Smooth muscle cell (in vitro differentiated cells): ENCODE measurements around the gene HOXD13. TPM values are rescaled to one million over a fixed set of nuclear protein-coding genes. Genes with fewer than 3 reads are reported as not detected.
A peak's percentile ranks its signal among the peaks of the same experiment; 100 is the strongest.

ENCODE experiments used
- DNase-seq: peaks from one replicate; lab custom pipeline; 2025; ENCODE audit not compliant: unreplicated experiment; lab: John Stamatoyannopoulos, UW
- H2AFZ ChIP-seq: fragments of 200-600 bp; sonication (generic); 2 replicates; pipeline ENCODE4 v1.6.0; 2016; ENCODE audit warnings: antibody characterized with exemption, low read depth, mild to moderate bottlenecking
- H3F3A ChIP-seq: fragments of 200-600 bp; sonication (generic); 2 replicates; pipeline ENCODE4 v1.6.0; 2017; ENCODE audit warnings: antibody characterized with exemption, low read depth
- H3K27ac ChIP-seq: fragments of 200-600 bp; sonication (generic); 2 replicates; pipeline ENCODE4 v1.5.1; 2016; ENCODE audit warnings: low read depth, mild to moderate bottlenecking
- H3K27me3 ChIP-seq: fragments of 200-600 bp; sonication (generic); 2 replicates; pipeline ENCODE4 v1.6.1; 2016; ENCODE audit warnings: low read depth, mild to moderate bottlenecking
- H3K36me3 ChIP-seq: fragments of 200-600 bp; sonication (generic); 2 replicates; pipeline ENCODE4 v1.5.1; 2016; ENCODE audit warnings: low read depth
- H3K4me1 ChIP-seq: fragments of 200-600 bp; sonication (generic); 2 replicates; pipeline ENCODE4 v1.5.1; 2016; ENCODE audit warnings: low read depth
- H3K4me2 ChIP-seq: fragments of 200-600 bp; sonication (generic); 2 replicates; pipeline ENCODE4 v1.6.0; 2016; ENCODE audit warnings: mild to moderate bottlenecking
- H3K4me3 ChIP-seq: fragments of 200-600 bp; sonication (generic); 2 replicates; pipeline ENCODE4 v1.5.1; 2016; ENCODE audit warnings: mild to moderate bottlenecking
- H3K79me2 ChIP-seq: fragments of 200-600 bp; sonication (generic); 2 replicates; pipeline ENCODE4 v1.6.0; 2016; ENCODE audit warnings: low read depth, mild to moderate bottlenecking
- H3K9ac ChIP-seq: fragments of 200-600 bp; sonication (generic); 2 replicates; pipeline ENCODE4 v1.6.0; 2016; ENCODE audit warnings: low read depth
- H3K9me3 ChIP-seq: fragments of 200-600 bp; sonication (generic); replicated peaks from 2 replicates; pipeline ENCODE4 v1.5.1; 2016; ENCODE audit warnings: low read depth
- H4K20me1 ChIP-seq: fragments of 200-600 bp; sonication (generic); 2 replicates; pipeline ENCODE4 v1.6.0; 2016; ENCODE audit warnings: low read depth
- WGBS: methylation state at CpG from one replicate; pipeline ENCODE4 v1.1.7; 2016; ENCODE audit warnings: low lambda C conversion rate; 5-methylcytosine and 5-hydroxymethylcytosine counted together
- polyA plus RNA-seq: library from polyadenylated mRNA; unstranded; fragments of >200 nt; fragmentation: Nextera tagmentation; extraction: Ambion mirVana; gene quantifications from 2 replicates; pipeline ENCODE4 v1.2.1, GENCODE V29; 2016
- total RNA-seq: library from RNA; depleted of rRNA; stranded (reverse); fragments of >200 nt; gene quantifications from 2 replicates; pipeline ENCODE4 v1.2.3, GENCODE V29; 2014
- TF ChIP-seq, protein P1 (sequence below): fragments of 200-600 bp; sonication (generic); IDR thresholded peaks from 2 replicates; pipeline ENCODE4 v1.5.1; 2017; ENCODE audit warnings: borderline replicate concordance, mild to moderate bottlenecking, antibody characterized with exemption; ENCODE audit not compliant: insufficient read depth, poor library complexity, severe bottlenecking

The HOXD13 gene
- total and polyA plus RNA-seq, 2 experiments from 2014 or later: 0.31 to 1.9 TPM

DNA sequence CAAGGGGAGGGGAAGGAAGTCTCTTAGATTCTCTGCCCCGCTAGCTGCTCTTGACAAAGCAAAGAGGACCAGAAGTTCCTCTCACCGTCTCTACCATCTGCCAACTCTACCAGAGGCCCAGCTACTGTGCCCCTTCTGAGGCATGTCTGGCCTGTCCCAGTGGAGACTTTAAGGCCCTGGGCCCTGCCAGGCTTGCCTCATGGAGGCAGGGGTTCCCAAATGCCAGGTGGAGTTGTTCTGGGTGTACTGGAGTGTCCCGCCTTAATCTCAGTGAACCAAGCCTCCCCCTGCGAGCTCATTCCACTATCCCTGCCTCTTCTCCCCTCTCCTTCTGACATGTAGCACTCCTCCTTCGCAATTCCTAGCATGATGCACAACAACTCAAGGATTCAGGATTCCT is 9.3 kb downstream of the HOXD13 start:
- Histone ChIP-seq H2AFZ (no peak overlapping the region), H3K27me3 (peaks cover 96% of the 10 kb centered on the region), H3K27ac (no peak overlapping the region), H4K20me1 (peaks cover 2% of the 10 kb centered on the region), H3K4me1 (no peaks in the 10 kb centered on the region), H3F3A (peaks cover 3% of the 10 kb centered on the region), H3K9me3 (no peaks in the 10 kb centered on the region), H3K4me3 (peak overlapping the region; percentile 58), H3K4me2 (no peak overlapping the region), H3K9ac (no peak overlapping the region), H3K36me3 (no peaks in the 10 kb centered on the region), H3K79me2 (peaks cover 11% of the 10 kb centered on the region)
- no peak for DNase-seq
- TF ChIP-seq, protein P1, sequence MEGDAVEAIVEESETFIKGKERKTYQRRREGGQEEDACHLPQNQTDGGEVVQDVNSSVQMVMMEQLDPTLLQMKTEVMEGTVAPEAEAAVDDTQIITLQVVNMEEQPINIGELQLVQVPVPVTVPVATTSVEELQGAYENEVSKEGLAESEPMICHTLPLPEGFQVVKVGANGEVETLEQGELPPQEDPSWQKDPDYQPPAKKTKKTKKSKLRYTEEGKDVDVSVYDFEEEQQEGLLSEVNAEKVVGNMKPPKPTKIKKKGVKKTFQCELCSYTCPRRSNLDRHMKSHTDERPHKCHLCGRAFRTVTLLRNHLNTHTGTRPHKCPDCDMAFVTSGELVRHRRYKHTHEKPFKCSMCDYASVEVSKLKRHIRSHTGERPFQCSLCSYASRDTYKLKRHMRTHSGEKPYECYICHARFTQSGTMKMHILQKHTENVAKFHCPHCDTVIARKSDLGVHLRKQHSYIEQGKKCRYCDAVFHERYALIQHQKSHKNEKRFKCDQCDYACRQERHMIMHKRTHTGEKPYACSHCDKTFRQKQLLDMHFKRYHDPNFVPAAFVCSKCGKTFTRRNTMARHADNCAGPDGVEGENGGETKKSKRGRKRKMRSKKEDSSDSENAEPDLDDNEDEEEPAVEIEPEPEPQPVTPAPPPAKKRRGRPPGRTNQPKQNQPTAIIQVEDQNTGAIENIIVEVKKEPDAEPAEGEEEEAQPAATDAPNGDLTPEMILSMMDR: no peak
- WGBS: 82% methylated on average over 5 of the region's 5 CpGs

GRCh38 chr2:176102309-176102866 is 9.9 kb downstream of the HOXD13 start:
- peaks cover 95% of the 10 kb centered on the region for H3K27me3 ChIP-seq

DNA sequence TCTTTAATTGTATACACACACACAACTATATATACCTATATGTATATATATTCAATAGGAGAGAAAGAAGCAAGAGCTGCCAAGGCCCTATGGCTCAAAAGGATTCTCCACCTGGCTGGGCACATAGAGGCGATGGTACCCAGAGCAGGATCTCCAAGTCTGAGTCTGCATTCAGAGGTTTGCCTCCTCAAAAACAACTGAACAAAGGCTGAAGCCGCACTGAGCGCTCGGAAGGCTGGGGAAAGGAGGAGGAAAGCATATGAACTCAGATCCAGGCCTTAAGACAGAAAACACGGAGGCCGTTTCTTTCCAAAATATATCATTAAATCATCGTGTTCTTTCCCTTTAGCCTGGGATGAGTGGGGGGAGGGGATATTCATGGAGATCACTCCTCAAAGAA is 10.7 kb downstream of the HOXD13 start:
- TF ChIP-seq, protein P1: no peak
- H3K4me3 ChIP-seq: peak overlapping the region; percentile 57
- no peak overlapping the region for H2AFZ ChIP-seq
- H3K4me1 ChIP-seq: no peaks in the 10 kb centered on the region
- DNase-seq: no peak
- peaks cover 13% of the 10 kb centered on the region for H4K20me1 ChIP-seq
- WGBS: 35% methylated on average over 7 of the region's 7 CpGs
- peak overlapping the region; percentile 81 for H3K27ac ChIP-seq
- H3K9ac ChIP-seq: no peak overlapping the region
- no peaks in the 10 kb centered on the region for H3K9me3 ChIP-seq
- H3K4me2 ChIP-seq: peak overlapping the region; percentile 92
- H3F3A ChIP-seq: no peaks in the 10 kb centered on the region
- no peaks in the 10 kb centered on the region for H3K36me3 ChIP-seq
- H3K27me3 ChIP-seq: peaks cover 93% of the 10 kb centered on the region
- H3K79me2 ChIP-seq: peaks cover 11% of the 10 kb centered on the region

More at GRCh38 chr2:176102309-176102866, 9.9 kb downstream of the HOXD13 start:
- peaks cover 3% of the 10 kb centered on the region for H3F3A ChIP-seq
- no peaks in the 10 kb centered on the region for H3K36me3 ChIP-seq
- peak overlapping the region; percentile 57 for H3K4me3 ChIP-seq
- peaks cover 7% of the 10 kb centered on the region for H4K20me1 ChIP-seq
- TF ChIP-seq, protein P1: no peak
- WGBS: 49% methylated on average over 7 of the region's 7 CpGs
- peaks cover 11% of the 10 kb centered on the region for H3K79me2 ChIP-seq
- no peak overlapping the region for H2AFZ ChIP-seq
- H3K9me3 ChIP-seq: no peaks in the 10 kb centered on the region
- DNase-seq: no peak
- peak overlapping the region; percentile 92 for H3K4me2 ChIP-seq
- H3K9ac ChIP-seq: no peak overlapping the region
- no peak overlapping the region for H3K27ac ChIP-seq
- no peaks in the 10 kb centered on the region for H3K4me1 ChIP-seq

DNA sequence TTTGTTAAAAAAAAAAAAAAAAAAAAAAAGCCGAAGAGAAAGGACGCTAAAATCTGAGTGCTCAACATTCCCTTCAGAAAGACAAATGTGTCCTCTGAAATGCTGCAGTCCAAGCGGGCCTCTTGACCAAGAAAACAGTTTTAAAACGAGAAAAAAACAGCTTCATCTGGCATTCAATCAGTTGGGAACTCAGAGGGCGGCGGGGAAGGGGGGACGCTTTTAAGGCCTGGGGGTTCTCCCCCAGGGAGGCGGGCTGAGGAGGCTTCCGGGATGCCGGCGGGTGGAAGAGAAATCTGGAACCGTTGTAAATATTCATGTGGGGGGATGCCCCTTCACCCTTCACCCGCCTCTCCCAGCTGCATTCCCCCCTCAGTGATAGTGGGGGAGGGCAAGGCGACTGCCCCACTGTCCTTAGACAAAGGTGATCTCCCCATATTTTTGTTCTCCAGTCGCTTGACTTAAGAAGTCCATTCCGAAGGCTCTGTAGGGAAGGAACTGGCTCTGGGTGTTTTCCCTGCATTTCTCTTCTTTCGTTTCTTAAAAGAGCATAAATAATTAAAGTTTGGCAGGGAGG is 11.3 kb downstream of the HOXD13 start:
- Histone ChIP-seq H3K4me1 (no peaks in the 10 kb centered on the region), H3K79me2 (peaks cover 11% of the 10 kb centered on the region), H3K36me3 (no peaks in the 10 kb centered on the region), H4K20me1 (peaks cover 19% of the 10 kb centered on the region), H3K4me2 (peak overlapping the region; percentile 92), H2AFZ (no peak overlapping the region), H3F3A (no peaks in the 10 kb centered on the region), H3K9ac (peak overlapping the region; percentile 35), H3K9me3 (no peaks in the 10 kb centered on the region), H3K27me3 (peaks cover 92% of the 10 kb centered on the region), H3K27ac (peak overlapping the region; percentile 81), H3K4me3 (peak overlapping the region; percentile 57)
- TF ChIP-seq, protein P1: no peak
- WGBS: 1% methylated on average over 17 of the region's 17 CpGs
- DNase-seq: no peak
